ENCODE measurements around the gene UNC5B. TPM values are rescaled to one million over a fixed set of nuclear protein-coding genes. Genes with fewer than 3 reads are reported as not detected.

UNC5B gene
- total and polyA plus RNA-seq, 11 donors, result 4.8 to 22.8 (median 10.1) TPM

- Histone ChIP-seq H3K27ac (no peak overlapping the region), H3K9me3 (no peaks in the 10 kb centered on the region), H3K36me3 (peaks cover 0 to 79% (median 36%) of the 10 kb centered on the region in 9 donors), H3K4me3 (no peak overlapping the region), H3K4me1 (no peaks in the 10 kb centered on the region), H3K27me3 (no peaks in the 10 kb centered on the region)
- DNase-seq (no peak), ATAC-seq (no peak)
- intact Hi-C loops (cut with DNase I), result no loop called here
- 84 to 91% (median 88%) methylated on average over 14 of the region's 14 CpGs for WGBS, 4 donors
- TF ChIP-seq CTCF (IDR thresholded peaks at IDR 0.05), result no peak
Observed at GRCh38 chr10:71299071-71299785, 86.9 kb downstream of the UNC5B start.

GRCh38 chr10:71300555-71301370 lies 88.4 kb downstream of the UNC5B start:
- TF ChIP-seq CTCF (IDR thresholded peaks at IDR 0.05), result no peak
- no peak for TF ChIP-seq POLR2A (IDR thresholded peaks at IDR 0.05)
- Histone ChIP-seq H3K36me3 (peaks cover 0 to 64% (median 28%) of the 10 kb centered on the region in 9 donors), H3K27ac (no peak overlapping the region), H3K9me3 (no peaks in the 10 kb centered on the region), H3K4me1 (no peaks in the 10 kb centered on the region), H3K4me3 (no peak overlapping the region), H3K27me3 (no peaks in the 10 kb centered on the region)
- ATAC-seq (no peak), DNase-seq (no peak)
- intact Hi-C loops (cut with DNase I), result no loop called here
- WGBS, 4 donors, result 86 to 93% (median 89%) methylated on average over 7 to 16 of the region's 16 CpGs

- Histone ChIP-seq H3K9me3 (no peaks in the 10 kb centered on the region), H3K36me3 (peaks cover 0 to 57% (median 27%) of the 10 kb centered on the region in 9 donors), H3K4me3 (no peak overlapping the region), H3K4me1 (no peaks in the 10 kb centered on the region), H3K27me3 (no peaks in the 10 kb centered on the region), H3K27ac (no peak overlapping the region)
- 91 to 97% (median 95%) methylated on average over 12 of the region's 12 CpGs for WGBS, 4 donors
- DNase-seq (no peak), ATAC-seq (no peak)
- intact Hi-C loops (cut with DNase I), result no loop called here
- TF ChIP-seq POLR2A (IDR thresholded peaks at IDR 0.05), result no peak
- TF ChIP-seq CTCF (IDR thresholded peaks at IDR 0.05), result no peak
Observed at GRCh38 chr10:71301371-71301916, 89.1 kb downstream of the UNC5B start.

- Histone ChIP-seq H3K36me3 (peaks cover 0 to 48% (median 21%) of the 10 kb centered on the region in 9 donors), H3K9me3 (no peaks in the 10 kb centered on the region), H3K4me3 (no peak overlapping the region), H3K4me1 (no peaks in the 10 kb centered on the region), H3K27me3 (no peaks in the 10 kb centered on the region), H3K27ac (no peak overlapping the region)
- DNase-seq, result no peak
- intact Hi-C loops (cut with DNase I), result no loop called here
- WGBS, 4 donors, result 76 to 87% (median 83%) methylated on average over 3 to 4 of the region's 4 CpGs
- TF ChIP-seq CTCF (IDR thresholded peaks at IDR 0.05) (no peak), POLR2A (IDR thresholded peaks at IDR 0.05) (no peak)
- ATAC-seq, result no peak
Observed at GRCh38 chr10:71302451-71302850, 90.1 kb downstream of the UNC5B start.
